Measurements from ENCODE around the gene SPATA31C1.

GRCh38 chr9:87882627-87883026, 35.1 kb upstream of the SPATA31C1 start, which contains the start of gene SPATA31E1:
- no peak for TF ChIP-seq EZH2 (IDR thresholded peaks at IDR 0.05; ENCODE audit: borderline replicate concordance, low read depth, low read length, severe bottlenecking)
- TF ChIP-seq CTCF (IDR thresholded peaks at IDR 0.05; ENCODE audit: borderline replicate concordance, extremely low read depth, low read length, poor library complexity, severe bottlenecking): no peak
